GM12878 (cell line): Measurements from ENCODE around the gene KCTD19. TPM values are rescaled to one million over a fixed set of nuclear protein-coding genes. Genes with fewer than 3 reads are reported as not detected.

Experiments used
- BACH1 ChIP-seq: fragments of 450-650 bp; IDR thresholded peaks from 2 replicates; pipeline ENCODE4 v1.6.1; 2017; ENCODE audit warnings: mild to moderate bottlenecking, borderline replicate concordance
- CBX3 ChIP-seq: fragments of 200-600 bp; sonication (generic); IDR thresholded peaks from 2 replicates; pipeline ENCODE4 v1.6.1; 2016; ENCODE audit warnings: low read depth, borderline replicate concordance
- CHD1 ChIP-seq: IDR thresholded peaks from 2 replicates; pipeline ENCODE4 v1.6.1; 2012; ENCODE audit warnings: low read depth, low read length, improper control_type of control experiment
- MYB ChIP-seq: fragments of 150-350 bp; IDR thresholded peaks from 2 replicates; pipeline ENCODE4 v1.6.1; 2014; ENCODE audit warnings: mild to moderate bottlenecking, low read depth, low read length, borderline replicate concordance
- NFIC ChIP-seq: IDR thresholded peaks from 2 replicates; pipeline ENCODE4 v1.6.1; 2012; ENCODE audit warnings: low read depth, mild to moderate bottlenecking, inconsistent platforms, low read length, moderate library complexity
- SIX5 ChIP-seq: IDR thresholded peaks from 2 replicates; pipeline ENCODE4 v1.6.1; 2011; ENCODE audit warnings: mild to moderate bottlenecking, low read depth, low read length, moderate library complexity; ENCODE audit not compliant: severe bottlenecking
- SMARCA5 ChIP-seq: fragments of 450-650 bp; IDR thresholded peaks from 2 replicates; pipeline ENCODE4 v1.6.1; 2017; ENCODE audit warnings: mild to moderate bottlenecking
- TBL1XR1 ChIP-seq: IDR thresholded peaks from 2 replicates; pipeline ENCODE4 v1.6.1; 2012; ENCODE audit warnings: low read depth, low read length, improper control_type of control experiment
- YY1 ChIP-seq: IDR thresholded peaks from 2 replicates; pipeline ENCODE4 v1.6.1; 2011; ENCODE audit warnings: low read depth, mild to moderate bottlenecking, low read length
- polyA plus RNA-seq, 11 experiments: library from polyadenylated mRNA; depleted of rRNA in 4 of 11; unstranded in 6 of 11; stranded (reverse) in 5 of 11; fragments of >200 nt; fragmentation: Nextera tagmentation in 4 of 11; fragmentation: Illumina TruSeq in 1 of 11; extraction: Ambion mirVana in 4 of 11; extraction: Trizol in 1 of 11; gene quantifications; 1 replicate in 1 of 11; 2 replicates in 10 of 11; pipeline versions ENCODE4 v1.2.1 to v1.2.3, GENCODE V29; 2011 to 2016; ENCODE audit warnings: inconsistent platforms in 2 of 11, missing spikeins in 2 of 11, low read depth in 1 of 11
- total RNA-seq, 4 experiments: library from RNA; depleted of rRNA in 3 of 4; stranded (reverse); fragments of >200 nt in 3 of 4; fragmentation: Illumina TruSeq in 1 of 4; extraction: Trizol in 1 of 4; gene quantifications; 2 replicates each; pipeline versions ENCODE4 v1.2.1 to v1.2.3, GENCODE V29; 2013 to 2021
- TF ChIP-seq, protein P1 (sequence below): fragments of 450-650 bp; formaldehyde crosslinking; IDR thresholded peaks from 2 replicates; pipeline ENCODE4 v1.4.0; 2020; ENCODE audit warnings: mild to moderate bottlenecking, moderate library complexity

Gene KCTD19
- total and polyA plus RNA-seq, 10 of the 15 experiments (the other 5 are each of a cell fraction or from before 2014, with no cell fraction given): 1.6 to 8.9 (median 3.9) TPM

DNA sequence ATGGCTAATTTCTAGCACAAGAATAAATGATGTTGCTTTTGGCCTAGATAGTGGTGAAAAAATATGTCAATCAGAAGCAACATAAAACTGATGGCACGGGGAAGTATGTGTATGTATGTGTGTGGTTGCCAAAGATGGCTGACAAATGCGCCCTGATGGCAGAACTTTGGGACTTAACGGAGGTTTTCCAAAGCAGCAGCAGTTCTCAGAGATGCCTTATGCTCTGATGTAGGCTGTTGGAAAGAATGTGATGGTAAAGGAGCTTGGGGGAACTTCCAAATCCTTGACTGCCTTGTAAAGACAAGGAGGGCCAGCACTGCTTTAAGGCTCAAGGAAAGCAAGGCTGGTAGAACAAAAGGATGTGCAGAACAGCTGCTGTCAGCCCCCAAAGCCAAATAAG lies 16.0 kb downstream of the KCTD19 start (continued):
- TF ChIP-seq, protein P1, sequence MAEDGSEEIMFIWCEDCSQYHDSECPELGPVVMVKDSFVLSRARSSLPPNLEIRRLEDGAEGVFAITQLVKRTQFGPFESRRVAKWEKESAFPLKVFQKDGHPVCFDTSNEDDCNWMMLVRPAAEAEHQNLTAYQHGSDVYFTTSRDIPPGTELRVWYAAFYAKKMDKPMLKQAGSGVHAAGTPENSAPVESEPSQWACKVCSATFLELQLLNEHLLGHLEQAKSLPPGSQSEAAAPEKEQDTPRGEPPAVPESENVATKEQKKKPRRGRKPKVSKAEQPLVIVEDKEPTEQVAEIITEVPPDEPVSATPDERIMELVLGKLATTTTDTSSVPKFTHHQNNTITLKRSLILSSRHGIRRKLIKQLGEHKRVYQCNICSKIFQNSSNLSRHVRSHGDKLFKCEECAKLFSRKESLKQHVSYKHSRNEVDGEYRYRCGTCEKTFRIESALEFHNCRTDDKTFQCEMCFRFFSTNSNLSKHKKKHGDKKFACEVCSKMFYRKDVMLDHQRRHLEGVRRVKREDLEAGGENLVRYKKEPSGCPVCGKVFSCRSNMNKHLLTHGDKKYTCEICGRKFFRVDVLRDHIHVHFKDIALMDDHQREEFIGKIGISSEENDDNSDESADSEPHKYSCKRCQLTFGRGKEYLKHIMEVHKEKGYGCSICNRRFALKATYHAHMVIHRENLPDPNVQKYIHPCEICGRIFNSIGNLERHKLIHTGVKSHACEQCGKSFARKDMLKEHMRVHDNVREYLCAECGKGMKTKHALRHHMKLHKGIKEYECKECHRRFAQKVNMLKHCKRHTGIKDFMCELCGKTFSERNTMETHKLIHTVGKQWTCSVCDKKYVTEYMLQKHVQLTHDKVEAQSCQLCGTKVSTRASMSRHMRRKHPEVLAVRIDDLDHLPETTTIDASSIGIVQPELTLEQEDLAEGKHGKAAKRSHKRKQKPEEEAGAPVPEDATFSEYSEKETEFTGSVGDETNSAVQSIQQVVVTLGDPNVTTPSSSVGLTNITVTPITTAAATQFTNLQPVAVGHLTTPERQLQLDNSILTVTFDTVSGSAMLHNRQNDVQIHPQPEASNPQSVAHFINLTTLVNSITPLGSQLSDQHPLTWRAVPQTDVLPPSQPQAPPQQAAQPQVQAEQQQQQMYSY: no peak
- TF ChIP-seq BACH1 (no peak), MYB (no peak), CHD1 (no peak), SIX5 (no peak), NFIC (no peak), SMARCA5 (no peak), YY1 (no peak), CBX3 (no peak), TBL1XR1 (no peak)
